ENCODE measurements around the gene NFASC.

Gene NFASC

DNA sequence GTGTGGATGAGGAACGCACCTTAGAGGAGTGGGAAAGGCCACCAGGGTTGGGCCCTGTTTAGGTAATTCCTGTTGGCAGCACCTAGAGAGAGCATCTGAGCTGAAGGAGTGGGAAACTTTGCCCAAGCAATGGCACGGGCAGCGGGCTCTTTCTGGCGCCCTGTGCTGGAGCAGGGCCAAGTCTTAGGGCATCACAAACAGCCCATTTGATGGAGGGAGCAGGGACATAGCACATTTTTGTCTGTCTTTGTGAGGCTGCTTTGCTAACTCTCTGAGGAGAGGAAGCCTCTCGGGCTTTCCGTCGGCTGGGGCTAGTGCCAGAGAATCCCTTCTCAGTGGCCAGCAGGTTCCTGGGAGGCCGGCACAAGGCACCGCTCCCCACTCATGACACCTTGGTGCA, 149.8 kb downstream of the NFASC start:
- no peak for TF ChIP-seq CEBPB (IDR thresholded peaks at IDR 0.05)
- no peak for TF ChIP-seq TEAD4 (IDR thresholded peaks at IDR 0.05)
- TF ChIP-seq, protein P1, sequence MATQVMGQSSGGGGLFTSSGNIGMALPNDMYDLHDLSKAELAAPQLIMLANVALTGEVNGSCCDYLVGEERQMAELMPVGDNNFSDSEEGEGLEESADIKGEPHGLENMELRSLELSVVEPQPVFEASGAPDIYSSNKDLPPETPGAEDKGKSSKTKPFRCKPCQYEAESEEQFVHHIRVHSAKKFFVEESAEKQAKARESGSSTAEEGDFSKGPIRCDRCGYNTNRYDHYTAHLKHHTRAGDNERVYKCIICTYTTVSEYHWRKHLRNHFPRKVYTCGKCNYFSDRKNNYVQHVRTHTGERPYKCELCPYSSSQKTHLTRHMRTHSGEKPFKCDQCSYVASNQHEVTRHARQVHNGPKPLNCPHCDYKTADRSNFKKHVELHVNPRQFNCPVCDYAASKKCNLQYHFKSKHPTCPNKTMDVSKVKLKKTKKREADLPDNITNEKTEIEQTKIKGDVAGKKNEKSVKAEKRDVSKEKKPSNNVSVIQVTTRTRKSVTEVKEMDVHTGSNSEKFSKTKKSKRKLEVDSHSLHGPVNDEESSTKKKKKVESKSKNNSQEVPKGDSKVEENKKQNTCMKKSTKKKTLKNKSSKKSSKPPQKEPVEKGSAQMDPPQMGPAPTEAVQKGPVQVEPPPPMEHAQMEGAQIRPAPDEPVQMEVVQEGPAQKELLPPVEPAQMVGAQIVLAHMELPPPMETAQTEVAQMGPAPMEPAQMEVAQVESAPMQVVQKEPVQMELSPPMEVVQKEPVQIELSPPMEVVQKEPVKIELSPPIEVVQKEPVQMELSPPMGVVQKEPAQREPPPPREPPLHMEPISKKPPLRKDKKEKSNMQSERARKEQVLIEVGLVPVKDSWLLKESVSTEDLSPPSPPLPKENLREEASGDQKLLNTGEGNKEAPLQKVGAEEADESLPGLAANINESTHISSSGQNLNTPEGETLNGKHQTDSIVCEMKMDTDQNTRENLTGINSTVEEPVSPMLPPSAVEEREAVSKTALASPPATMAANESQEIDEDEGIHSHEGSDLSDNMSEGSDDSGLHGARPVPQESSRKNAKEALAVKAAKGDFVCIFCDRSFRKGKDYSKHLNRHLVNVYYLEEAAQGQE (IDR thresholded peaks at IDR 0.05; ENCODE audit: low read depth): no peak
- no peak for TF ChIP-seq TAF1 (IDR thresholded peaks at IDR 0.05; ENCODE audit: low read depth)

GRCh38 chr1:205024679-205025078, 154.0 kb downstream of the NFASC start:
- no peak for TF ChIP-seq YY1 (IDR thresholded peaks at IDR 0.05; ENCODE audit: low read depth)

GRCh38 chr1:205025239-205025638, 154.6 kb downstream of the NFASC start:
- TF ChIP-seq RAD21 (IDR thresholded peaks at IDR 0.05; ENCODE audit: low read depth): no peak
- TF ChIP-seq MAX (IDR thresholded peaks at IDR 0.05): no peak
- no peak for TF ChIP-seq TEAD4 (IDR thresholded peaks at IDR 0.05)
- no peak for TF ChIP-seq EP300 (IDR thresholded peaks at IDR 0.05; ENCODE audit: borderline replicate concordance)
- no peak for TF ChIP-seq NFIC (IDR thresholded peaks at IDR 0.05)
- TF ChIP-seq TCF12 (IDR thresholded peaks at IDR 0.05; ENCODE audit: low read depth): no peak
- TF ChIP-seq CEBPB (IDR thresholded peaks at IDR 0.05): no peak
- TF ChIP-seq EGR1 (IDR thresholded peaks at IDR 0.05): no peak
- TF ChIP-seq TAF1 (IDR thresholded peaks at IDR 0.05; ENCODE audit: low read depth): no peak

DNA sequence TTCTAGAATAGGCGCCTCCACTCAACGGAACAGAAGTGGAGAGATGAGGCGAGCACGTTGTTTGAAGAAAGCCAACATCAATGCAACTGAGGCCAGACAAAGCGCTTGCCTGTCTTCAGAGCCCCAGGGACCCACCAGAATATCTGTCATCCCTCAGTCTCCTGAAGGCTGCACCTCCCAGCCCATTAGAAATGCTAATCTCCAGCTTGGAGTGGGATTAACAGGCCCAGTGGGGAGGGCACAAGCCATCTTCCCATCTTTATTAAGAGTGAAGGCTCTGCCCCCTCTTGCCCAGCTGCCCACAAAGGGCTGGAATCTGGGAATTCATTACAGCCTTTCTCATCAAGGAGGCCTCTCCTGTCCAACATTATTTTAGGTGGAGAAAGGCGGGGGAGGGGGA, 155.5 kb downstream of the NFASC start:
- TF ChIP-seq EP300 (IDR thresholded peaks at IDR 0.05; ENCODE audit: borderline replicate concordance) (no peak), ZBTB7A (IDR thresholded peaks at IDR 0.05; ENCODE audit: low read depth) (no peak), YY1 (IDR thresholded peaks at IDR 0.05; ENCODE audit: low read depth) (no peak), TCF12 (IDR thresholded peaks at IDR 0.05; ENCODE audit: low read depth) (no peak), EGR1 (IDR thresholded peaks at IDR 0.05) (no peak), TEAD4 (IDR thresholded peaks at IDR 0.05) (no peak), MAX (IDR thresholded peaks at IDR 0.05) (no peak), CEBPB (IDR thresholded peaks at IDR 0.05) (no peak)
- TF ChIP-seq, protein P1 (IDR thresholded peaks at IDR 0.05; ENCODE audit: low read depth): no peak

- TF ChIP-seq NFIC (IDR thresholded peaks at IDR 0.05): no peak
- TF ChIP-seq TAF1 (IDR thresholded peaks at IDR 0.05; ENCODE audit: low read depth): no peak
- no peak for TF ChIP-seq MAX (IDR thresholded peaks at IDR 0.05)
- no peak for TF ChIP-seq TCF12 (IDR thresholded peaks at IDR 0.05; ENCODE audit: low read depth)
- TF ChIP-seq CEBPB (IDR thresholded peaks at IDR 0.05): no peak
- no peak for TF ChIP-seq TEAD4 (IDR thresholded peaks at IDR 0.05)
- TF ChIP-seq CREB1 (IDR thresholded peaks at IDR 0.05; ENCODE audit: low read depth): no peak
- no peak for TF ChIP-seq USF1 (IDR thresholded peaks at IDR 0.05)
- TF ChIP-seq, protein P1 (IDR thresholded peaks at IDR 0.05; ENCODE audit: low read depth): no peak
- TF ChIP-seq EGR1 (IDR thresholded peaks at IDR 0.05): no peak
- no peak for TF ChIP-seq FOXM1 (IDR thresholded peaks at IDR 0.05; ENCODE audit: borderline replicate concordance, low read depth)
- TF ChIP-seq RAD21 (IDR thresholded peaks at IDR 0.05; ENCODE audit: low read depth): no peak
- no peak for TF ChIP-seq YY1 (IDR thresholded peaks at IDR 0.05; ENCODE audit: low read depth)
- no peak for TF ChIP-seq ZBTB7A (IDR thresholded peaks at IDR 0.05; ENCODE audit: low read depth)
- no peak for TF ChIP-seq EP300 (IDR thresholded peaks at IDR 0.05; ENCODE audit: borderline replicate concordance)
These were observed 157.7 kb downstream of the NFASC start for GRCh38 chr1:205028390-205028789.

- no peak for TF ChIP-seq NFIC (IDR thresholded peaks at IDR 0.05)
These were observed 158.3 kb downstream of the NFASC start for GRCh38 chr1:205028924-205029323.

Measured in Ishikawa (cell line).